Stimulated activated CD8-positive, alpha-beta memory T cell treated with anti-CD3 and anti-CD28 coated beads, Interleukin-4, amount 100 ng/mL, for 1 hour (primary cell): ENCODE data around the gene CAP2.
"Not testable (repeated sequence)": the region's sequence is repeated elsewhere in the genome, so short reads cannot be mapped to it uniquely, and the experiment has no call there.

Experiments used
- DNase-seq, 2 donors: peaks; one replicate each; pipeline ENCODE4 v3.0.0-alpha.2; 2020; ENCODE audit warnings: low read depth in 2 of 2, low spot score in 1 of 2

The CAP2 gene

DNA sequence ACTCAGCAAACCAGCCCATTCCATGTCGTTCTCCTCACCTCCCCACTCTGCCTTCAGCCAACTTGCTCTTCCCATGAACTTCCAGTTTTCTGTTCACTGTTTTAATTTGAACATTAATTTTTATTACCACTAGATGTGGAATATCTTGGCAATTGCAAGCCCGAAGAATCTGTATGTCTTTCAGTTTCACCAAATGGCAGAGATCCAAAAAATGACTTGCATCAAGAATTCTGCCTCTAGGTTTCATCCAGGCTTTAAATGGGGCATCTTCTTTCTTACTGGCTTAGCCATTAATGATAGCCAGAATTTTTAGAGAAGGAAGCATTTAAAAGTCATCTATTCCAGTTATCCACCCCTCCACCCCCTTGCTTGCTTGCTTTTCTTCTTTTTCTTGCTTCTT, 39.0 kb downstream of the CAP2 start:
- no peak for DNase-seq

DNA sequence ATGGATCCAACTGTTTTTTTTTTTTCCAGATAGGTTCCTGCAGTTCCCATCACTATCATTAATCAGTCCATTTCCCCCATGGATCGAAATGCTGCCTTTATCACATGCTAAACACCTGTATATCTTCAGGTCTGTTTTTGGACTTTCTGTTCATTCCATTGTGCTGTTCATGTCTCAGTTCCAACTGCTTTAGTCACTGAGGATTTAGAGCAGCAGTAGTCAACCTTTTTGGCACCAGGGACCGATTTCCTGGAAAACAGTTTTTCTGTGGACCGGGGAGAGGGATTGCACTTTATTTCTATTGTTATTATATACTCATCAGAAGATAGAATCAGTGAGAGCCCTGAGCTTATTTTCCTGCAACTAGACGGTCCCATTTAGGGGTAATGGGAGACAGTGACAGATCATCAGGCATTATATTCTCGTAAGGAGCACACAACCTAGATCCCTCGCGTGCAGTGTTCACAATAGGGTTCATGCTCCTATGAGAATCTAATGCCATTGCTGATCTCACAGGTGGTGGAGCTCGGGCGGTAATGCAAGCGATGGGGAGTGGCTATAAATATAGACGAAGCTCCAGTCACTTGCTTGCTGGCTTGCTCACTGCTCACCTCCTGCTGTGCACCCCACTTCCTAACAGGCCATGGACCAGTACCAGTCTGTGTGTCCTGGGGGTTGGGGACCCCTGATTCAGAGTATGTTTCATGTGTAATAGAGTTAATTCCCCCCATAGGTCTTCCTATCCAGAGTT, 46.0 kb downstream of the CAP2 start:
- DNase-seq, result no peak

DNA sequence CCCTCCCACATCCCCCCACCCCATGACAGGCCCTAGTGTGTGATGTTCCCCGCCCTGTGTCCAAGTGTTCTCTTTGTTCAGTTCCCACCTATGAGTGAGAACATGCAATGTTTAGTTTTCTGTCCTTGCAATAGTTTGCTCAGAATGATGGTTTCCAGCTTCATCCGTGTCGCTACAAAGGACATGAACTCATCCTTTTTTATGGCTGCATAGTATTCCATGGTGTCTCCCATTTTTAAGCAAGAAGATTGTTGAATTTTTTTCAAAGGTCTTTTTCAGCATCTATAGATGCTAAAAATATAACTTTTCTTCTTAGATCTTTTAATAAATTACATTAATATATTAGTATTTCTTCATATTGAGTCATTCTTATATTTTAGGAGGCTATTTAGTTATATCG, 47.4 kb downstream of the CAP2 start:
- not testable (repeated sequence) for DNase-seq

DNA sequence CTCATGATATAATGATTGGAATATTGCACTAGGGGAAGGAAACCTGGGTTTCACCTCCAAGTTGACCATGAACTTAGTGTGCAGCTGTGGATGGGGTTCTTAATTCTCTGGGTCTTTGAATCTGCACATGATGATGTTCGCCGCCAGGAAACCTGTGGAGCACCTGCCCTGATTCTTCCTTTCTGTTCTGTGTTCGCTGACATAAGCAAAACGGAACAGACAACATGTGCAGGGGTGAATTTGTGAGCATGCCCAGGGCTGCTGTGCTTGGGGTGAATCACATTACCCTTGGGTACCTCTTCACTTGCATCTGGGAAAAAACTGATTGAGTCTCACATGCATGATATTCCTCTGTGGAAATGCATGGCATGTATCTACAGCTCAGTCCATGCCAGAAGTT, 48.8 kb downstream of the CAP2 start:
- DNase-seq, result no peak

DNA sequence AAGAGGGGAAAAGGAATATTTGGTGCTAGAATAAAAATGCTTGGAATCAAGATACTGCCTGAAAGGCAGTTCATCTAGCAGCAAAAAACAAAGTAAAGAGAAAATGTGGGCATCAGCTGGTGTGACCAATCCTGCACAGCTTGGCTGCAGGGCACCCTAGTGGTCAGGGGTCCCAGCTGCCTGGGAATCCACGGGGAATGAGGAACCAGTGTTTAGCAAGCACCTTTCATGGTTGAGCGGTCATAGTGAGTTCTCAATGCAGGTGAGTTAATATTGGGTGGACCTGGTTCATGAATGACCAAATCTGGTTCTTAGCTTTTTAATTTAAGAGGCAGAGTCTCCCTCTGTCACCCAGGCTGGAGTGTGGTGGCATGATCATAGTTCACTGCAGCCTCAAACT, 53.3 kb downstream of the CAP2 start:
- no peak for DNase-seq

DNA sequence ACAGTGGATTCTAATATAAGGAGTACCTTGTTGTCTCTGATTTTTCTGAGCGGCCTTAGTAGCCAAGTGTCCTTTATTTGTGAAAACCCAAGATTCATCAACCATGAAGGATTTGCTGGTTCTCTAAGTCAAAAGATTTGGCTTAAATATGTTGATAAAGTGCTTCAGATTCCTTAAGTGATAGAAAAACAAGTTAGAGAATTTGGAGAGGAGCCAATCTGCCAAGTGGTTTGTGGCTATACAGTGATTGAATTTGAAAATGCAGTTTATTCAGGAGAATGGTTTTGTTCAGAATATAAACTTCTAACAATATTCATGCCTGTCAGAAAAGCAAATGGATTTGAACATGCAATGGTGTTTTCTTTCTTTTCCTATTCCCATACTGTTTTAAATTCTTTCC, 54.8 kb downstream of the CAP2 start:
- no peak for DNase-seq

DNA sequence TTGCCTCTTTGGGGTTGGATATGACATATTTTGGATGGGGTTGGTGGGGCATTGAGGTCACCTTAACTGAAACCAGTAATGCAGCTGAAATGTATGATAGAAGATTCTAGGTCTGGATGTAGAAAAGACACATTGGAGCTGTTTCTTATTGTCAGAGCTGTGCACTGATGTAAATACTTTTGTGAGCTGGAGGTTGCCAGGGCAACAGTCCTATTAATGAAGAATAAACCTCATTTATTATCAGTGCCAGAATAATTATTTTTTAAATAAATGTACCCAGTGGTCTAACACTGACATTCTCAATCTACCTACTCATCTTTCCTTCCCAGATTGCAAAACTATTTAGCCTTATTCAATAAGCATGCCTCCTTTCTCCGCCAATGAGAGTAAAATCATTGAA, 57.0 kb downstream of the CAP2 start:
- no peak for DNase-seq

DNA sequence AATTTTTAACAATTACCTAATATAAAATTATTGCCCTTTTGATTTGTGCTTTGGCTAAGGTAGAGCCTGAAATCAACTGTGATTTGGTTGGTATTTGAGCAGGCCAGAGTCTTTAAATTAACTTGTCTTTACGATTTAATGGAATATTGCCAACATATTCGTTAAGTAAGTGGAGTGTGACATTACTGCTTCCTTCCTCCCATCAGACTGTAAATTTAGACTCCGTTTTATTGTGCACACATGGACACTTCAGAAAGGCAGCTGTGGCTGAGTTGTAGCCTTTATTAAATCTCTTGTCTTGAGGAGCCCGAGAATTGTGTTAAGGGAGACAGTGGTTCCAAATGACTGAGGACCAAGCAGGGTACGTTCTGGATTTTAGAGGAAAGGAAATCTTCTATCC, 57.4 kb downstream of the CAP2 start:
- DNase-seq, result no peak

DNA sequence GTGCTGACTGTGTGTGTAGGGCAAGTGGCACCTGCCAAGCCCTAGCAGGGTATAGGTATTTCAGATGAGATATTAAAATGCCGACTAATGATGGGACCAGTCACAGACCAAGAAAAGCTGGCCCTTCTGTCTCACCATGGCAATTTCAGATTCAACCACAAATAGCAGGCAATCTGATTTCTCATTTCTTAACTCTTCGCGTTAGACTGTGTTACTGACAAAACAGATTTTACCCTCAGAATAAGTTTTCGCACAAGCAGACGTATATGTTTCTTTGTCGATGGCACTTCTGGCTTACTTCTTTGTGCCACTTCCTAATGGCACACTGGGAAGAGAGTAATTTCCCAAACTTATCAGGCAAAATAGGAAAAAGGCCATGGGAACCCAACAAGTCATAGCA, 58.7 kb downstream of the CAP2 start:
- DNase-seq, result no peak

DNA sequence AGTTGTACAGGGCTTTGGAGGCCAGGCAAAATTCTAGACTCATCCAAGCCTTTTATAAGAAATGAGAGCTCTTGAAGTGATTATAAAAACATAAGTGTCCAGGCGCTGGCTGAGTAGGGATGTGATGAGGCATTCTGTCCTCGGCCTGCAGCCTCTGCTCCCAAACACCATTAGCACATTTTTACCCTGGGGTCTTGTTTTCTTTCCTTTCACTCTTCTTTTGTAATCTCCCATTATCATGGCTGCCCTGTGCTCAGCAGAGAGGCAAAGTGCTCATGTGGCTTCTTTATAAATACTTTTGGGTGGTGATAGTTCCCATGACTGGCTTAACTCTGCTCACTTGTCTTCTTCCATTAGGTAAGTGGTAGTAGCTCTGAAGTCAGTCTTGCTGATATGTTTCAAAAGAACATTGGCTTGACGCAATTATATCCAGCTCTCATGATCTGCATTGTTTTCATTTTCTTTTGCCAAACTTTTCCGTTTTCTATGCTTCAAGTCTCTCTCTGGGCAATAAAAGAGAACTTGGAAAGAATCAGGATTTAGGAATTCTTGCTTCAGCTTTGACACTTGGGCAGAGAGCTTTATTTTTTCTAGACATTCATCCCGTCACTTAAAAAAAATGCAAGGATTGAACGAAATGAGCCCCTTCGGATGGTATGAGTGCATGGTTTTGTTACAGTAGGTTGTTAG, 61.1 kb downstream of the CAP2 start:
- no peak for DNase-seq

DNA sequence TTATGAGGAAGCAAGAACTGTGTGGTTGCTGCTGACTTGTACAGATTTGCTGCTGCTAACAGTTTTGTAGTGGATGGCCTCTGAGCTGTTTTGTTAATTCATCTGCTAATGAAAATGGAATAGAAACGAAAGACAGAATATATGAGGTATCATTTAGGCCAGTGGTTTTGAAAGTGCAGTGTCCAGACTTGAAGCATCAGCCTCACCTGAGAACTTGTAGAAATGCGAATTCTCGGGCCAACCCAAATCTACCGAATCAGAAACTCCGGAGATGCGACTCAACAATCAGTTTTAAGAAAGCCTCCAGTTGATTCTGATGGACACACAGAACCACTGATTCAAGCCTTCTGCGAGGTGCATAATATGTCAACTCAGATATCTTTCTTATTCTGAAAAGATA, 62.5 kb downstream of the CAP2 start:
- DNase-seq, result no peak

DNA sequence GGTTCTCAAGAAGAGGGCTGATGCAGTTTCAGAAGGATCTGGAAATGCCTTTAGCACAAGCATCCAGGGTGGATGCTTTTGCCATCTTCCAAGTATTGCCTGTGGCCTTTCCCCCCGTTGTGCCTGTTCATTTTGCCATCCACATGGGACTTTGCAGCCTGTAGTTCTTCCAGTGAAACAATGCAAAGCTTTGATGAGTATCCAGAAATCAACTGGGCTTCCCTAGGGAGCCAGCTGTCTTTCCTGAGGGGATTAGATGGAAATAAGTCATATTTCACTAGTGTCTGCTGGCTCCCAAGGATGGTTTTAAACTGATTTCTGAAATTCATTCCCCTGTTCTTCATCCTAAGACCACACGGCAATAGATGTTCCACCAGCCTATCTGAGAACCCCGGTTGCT, 63.3 kb downstream of the CAP2 start:
- no peak for DNase-seq

DNA sequence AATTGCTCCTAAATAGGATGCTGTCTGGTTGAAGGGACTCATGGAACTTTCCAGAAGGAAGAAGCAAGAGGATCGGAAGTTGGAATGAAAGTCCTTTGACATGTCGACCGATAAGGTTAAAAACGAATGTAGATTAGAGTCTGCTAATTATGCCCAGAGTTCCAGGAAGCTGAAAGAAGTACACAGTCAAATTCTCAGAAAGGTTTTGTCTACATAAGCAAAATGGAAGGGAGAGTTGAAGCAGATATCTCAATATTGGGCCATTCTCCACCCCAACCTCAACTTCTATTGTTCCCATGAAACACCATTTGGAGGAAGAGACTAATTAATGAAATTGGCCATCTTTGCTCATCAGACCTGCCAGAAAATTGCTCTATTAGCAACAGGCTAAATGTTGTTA, 64.0 kb downstream of the CAP2 start:
- no peak for DNase-seq

DNA sequence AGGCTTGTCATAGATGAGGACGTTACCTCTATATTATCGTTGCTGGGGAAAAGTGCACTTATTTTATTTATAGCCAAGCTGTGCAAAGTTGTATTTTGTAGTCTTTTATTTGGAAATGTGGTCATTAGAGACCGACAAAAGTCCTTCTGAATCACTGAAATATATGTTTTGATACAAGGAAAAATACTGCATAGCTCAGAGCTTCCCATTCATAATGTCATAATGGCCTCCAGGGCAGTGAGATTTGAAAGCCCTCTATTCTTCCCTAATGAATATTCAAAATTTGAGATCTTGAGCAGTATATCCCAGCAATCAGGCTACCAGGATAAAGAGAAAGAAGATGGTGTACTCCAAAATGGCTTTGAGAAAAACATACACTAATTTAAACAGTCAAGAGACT, 64.6 kb downstream of the CAP2 start:
- DNase-seq, result no peak

DNA sequence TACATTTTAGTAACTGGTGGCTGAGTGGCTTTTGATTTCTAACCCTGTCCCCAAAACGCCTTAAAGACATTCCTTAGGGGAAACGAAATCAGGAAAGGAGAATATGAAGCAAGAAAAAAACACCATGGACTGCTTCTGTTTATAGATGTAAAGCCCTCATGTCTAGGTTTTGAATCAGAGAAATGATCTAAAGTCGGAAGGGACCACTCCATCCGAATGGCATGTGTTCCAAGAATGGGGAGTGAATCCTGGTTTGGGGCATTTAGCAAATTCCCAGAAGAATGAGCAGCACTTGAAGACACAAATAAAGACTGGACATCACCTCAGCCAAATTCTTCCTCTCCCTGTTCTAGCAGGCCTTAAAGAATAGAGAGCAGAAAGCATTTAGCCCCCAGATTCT, 65.6 kb downstream of the CAP2 start:
- no peak for DNase-seq

DNA sequence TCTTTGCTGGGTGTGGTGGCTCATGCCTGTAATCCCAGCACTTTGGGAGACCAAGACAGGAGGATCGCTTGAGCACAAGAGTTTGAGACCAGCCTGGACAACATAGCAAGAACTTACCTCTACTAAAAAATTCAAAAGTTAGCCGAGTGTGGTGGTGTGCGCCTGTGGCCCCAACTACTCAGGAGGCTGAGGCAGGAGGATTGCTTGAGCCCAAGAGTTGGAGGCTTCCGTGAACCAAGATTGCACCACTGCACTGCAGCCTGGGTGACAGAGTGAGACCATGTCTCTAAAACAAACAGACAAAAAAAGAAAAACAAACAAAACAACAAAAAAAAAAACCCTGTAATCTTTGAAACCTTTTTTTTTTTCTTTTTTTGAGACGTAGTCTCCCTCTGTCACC, 67.5 kb downstream of the CAP2 start:
- DNase-seq, result no peak

DNA sequence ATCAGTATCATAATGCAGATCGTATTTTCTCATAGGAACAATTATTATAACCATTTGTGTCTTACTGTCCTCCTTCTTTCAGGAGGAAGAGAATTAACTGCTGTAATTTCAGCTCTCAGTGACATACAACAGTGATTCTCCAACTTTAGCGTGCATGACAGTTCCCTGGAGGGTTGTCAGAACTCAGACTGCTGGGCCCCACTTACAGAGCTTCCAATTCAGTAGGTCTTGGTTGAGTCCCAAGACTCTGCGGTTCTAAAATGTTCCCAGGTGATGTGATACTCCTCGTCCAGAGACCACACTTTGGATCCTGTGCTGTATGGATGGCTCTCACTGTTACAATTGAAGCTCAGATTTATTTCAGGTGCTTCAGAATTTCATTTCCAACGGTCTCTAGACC, 72.8 kb downstream of the CAP2 start:
- DNase-seq, result no peak

DNA sequence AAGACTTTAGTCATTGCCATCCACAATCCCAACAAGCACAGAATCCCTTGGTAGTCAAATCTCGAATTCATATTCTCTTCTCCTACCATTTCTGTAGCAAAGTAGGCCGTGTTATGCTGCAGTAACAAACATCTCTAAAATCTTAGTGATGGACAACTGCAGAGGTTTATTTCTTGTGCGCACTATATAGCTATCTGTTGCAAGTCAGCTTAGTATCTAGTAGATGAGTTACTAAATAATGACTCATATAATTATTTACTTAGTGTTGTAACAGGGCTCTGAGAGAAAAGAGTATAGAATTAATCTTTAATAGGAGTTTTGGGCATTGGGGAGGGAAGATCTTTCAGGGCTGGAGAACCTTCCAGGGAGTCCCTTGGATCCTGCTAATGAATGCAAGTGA, 73.3 kb downstream of the CAP2 start:
- no peak for DNase-seq

DNA sequence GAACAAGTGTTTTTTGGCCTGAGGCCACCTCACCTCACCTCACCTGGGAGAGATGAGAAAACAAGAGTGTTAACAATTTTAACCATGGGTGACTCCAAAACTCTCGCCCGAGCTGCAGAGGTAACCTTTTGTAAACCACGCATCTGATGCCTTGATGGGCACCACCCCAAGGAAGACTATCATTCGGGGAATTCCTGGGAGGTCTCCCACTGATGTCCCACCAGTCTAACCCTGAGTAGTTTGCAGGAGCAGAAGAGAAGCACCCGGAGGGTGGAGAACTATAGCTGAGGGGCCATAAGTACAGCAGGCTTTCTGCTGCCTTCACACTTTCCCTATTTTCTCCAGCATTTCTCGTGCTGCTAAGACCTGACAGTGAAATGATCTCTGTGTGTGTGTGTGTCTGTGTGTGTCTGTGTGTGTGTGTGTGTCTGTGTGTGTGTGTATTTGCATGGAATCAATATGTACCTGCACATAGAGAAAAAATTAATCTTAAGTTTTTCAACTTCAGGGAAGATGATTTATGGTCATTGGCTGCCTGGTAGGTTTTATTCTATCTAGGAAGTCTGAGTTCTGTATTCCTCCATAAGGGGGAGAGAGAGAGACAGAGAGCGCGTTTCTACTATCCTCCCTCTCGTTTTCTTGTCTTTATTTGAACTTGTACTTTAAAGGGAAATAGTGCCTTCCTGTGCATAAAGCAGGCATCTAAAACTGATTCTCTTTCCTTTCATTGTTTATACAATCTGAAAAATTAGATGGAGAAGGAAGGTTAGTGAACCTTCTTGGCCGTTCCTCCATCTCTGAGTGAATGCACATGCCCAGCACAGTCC, 75.8 kb downstream of the CAP2 start:
- DNase-seq, result no peak

DNA sequence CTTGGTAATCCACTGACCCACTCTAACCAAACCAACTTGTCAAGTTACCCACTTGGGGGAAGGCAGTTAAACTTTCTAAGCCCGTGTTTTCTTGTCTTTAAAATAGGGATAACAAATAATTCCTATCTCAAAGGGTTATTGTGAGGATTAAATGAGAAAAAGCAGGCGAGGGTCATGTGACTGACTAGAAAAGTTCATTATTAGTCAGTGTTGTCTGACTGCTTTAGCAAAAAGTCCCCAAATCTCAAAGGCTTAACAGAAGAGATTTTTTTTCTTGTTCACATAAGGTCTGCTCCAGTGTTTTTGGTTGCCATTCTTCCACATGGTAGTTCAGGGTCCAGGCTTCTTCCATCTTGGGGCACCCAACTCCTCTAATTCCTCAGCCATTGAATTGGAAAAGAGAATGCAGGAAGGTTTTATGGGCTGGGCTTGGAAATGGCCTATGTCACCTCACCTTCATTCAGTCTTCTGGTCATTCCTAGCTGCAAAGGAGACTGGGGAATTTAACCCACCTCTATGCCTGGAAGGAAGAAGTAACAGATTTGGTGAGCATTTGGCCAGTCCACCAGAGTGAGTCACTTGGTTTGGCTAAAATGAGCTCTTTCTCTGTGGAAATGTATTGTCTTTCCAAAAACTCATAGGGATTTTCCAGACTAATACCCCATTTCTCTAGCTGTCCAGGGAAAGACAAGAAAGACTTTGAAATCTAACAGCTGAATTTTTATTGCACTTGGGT, 77.0 kb downstream of the CAP2 start:
- no peak for DNase-seq

DNA sequence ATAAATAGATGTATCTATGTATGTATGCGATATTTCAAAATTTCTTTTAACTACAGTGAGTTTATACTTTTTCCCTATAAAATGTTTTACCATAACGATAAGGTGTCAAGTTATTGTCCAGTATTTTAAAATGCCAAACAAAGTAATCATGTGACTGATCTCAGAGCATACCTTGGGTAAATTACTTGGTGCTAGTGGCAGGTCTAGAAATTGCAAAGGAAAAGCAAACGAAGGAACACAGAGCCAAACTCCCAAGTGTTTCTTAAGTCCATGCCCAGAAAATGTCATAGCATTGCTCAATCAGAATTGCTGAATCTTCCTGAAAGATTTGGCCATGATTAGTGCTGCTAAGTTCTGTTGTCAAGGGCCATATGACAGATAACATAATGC, 77.5 kb downstream of the CAP2 start:
- no peak for DNase-seq
